ENCODE results near the gene NKX2-3. TPM values are rescaled to one million over a fixed set of nuclear protein-coding genes. Genes with fewer than 3 reads are reported as not detected.

Gene NKX2-3
- total and polyA plus RNA-seq, 10 donors = 10.8 to 69.1 (median 31.1) TPM

- Histone ChIP-seq H3K4me3 (no peak overlapping the region), H3K27ac (no peak overlapping the region), H3K9me3 (no peaks in the 10 kb centered on the region), H3K27me3 (replicated peaks in 1 of 7) (no peaks in the 10 kb centered on the region), H3K36me3 (no peaks in the 10 kb centered on the region), H3K4me1 (peaks cover 0 to 11% (median 0%) of the 10 kb centered on the region in 6 donors)
- DNase-seq = no peak
- 62 to 91% (median 88%) methylated on average over 1 of the region's 1 CpG for WGBS, 5 donors
- intact Hi-C loops (cut with DNase I; ENCODE audit: low total_unique reads) = no loop called here
- no peak for TF ChIP-seq CTCF (IDR thresholded peaks at IDR 0.05 in 8 of 11, conservative IDR thresholded peaks at IDR 0.05 in 3 of 11)
- no peak for TF ChIP-seq POLR2AphosphoS5 (IDR thresholded peaks at IDR 0.05)
- TF ChIP-seq POLR2A (IDR thresholded peaks at IDR 0.05) = no peak
These were observed 39.1 kb downstream of the NKX2-3 start for GRCh38 chr10:99571816-99572215.

- Histone ChIP-seq H3K27me3 (replicated peaks in 1 of 7) (no peaks in the 10 kb centered on the region), H3K27ac (no peak overlapping the region), H3K9me3 (no peaks in the 10 kb centered on the region), H3K4me3 (no peak overlapping the region), H3K36me3 (no peaks in the 10 kb centered on the region), H3K4me1 (peaks cover 0 to 11% (median 0%) of the 10 kb centered on the region in 6 donors)
- intact Hi-C loops (cut with DNase I; ENCODE audit: low total_unique reads) = no loop called here
- 69 to 82% (median 75%) methylated on average over 5 of the region's 5 CpGs for WGBS, 5 donors
- DNase-seq = no peak
- TF ChIP-seq POLR2AphosphoS5 (IDR thresholded peaks at IDR 0.05) (no peak), POLR2A (IDR thresholded peaks at IDR 0.05) (no peak), CTCF (IDR thresholded peaks at IDR 0.05 in 8 of 11, conservative IDR thresholded peaks at IDR 0.05 in 3 of 11) (no peak)
These were observed 41.0 kb downstream of the NKX2-3 start for GRCh38 chr10:99573790-99574189.

GRCh38 chr10:99579971-99580370, 47.2 kb downstream of the NKX2-3 start:
- Histone ChIP-seq H3K27ac (no peak overlapping the region), H3K4me3 (no peak overlapping the region), H3K9me3 (no peaks in the 10 kb centered on the region), H3K27me3 (replicated peaks in 1 of 7) (no peaks in the 10 kb centered on the region), H3K4me1 (no peaks in the 10 kb centered on the region), H3K36me3 (no peaks in the 10 kb centered on the region)
- no peak for DNase-seq
- intact Hi-C loops (cut with DNase I; ENCODE audit: low total_unique reads) = no loop called here
- no peak for TF ChIP-seq POLR2AphosphoS5 (IDR thresholded peaks at IDR 0.05)
- TF ChIP-seq CTCF (IDR thresholded peaks at IDR 0.05 in 8 of 11, conservative IDR thresholded peaks at IDR 0.05 in 3 of 11) = no peak
- no peak for TF ChIP-seq POLR2A (IDR thresholded peaks at IDR 0.05)
- WGBS, 5 donors = 86 to 100% (median 88%) methylated on average over 1 of the region's 1 CpG

GRCh38 chr10:99582255-99582770, 49.6 kb downstream of the NKX2-3 start:
- Histone ChIP-seq H3K27me3 (replicated peaks in 1 of 7) (no peaks in the 10 kb centered on the region), H3K27ac (no peak overlapping the region), H3K36me3 (no peaks in the 10 kb centered on the region), H3K4me1 (no peaks in the 10 kb centered on the region), H3K9me3 (no peaks in the 10 kb centered on the region), H3K4me3 (no peak overlapping the region)
- 77 to 85% (median 82%) methylated on average over 6 of the region's 6 CpGs for WGBS, 5 donors
- intact Hi-C loops (cut with DNase I; ENCODE audit: low total_unique reads) = no loop called here
- TF ChIP-seq CTCF (IDR thresholded peaks at IDR 0.05 in 8 of 11, conservative IDR thresholded peaks at IDR 0.05 in 3 of 11) (no peak), POLR2A (IDR thresholded peaks at IDR 0.05) (no peak), POLR2AphosphoS5 (IDR thresholded peaks at IDR 0.05) (no peak)
- DNase-seq = no peak
